GM12891 (cell line): Measurements from ENCODE around the gene CCNJ.
A peak's percentile ranks its signal among the peaks of the same experiment; 100 is the strongest.

Experiments
- DNase-seq: peaks from one replicate; pipeline ENCODE4 v3.0.0; 2011; ENCODE audit warnings: low spot score; ENCODE audit not compliant: insufficient read length
- FAIRE-seq: peaks from 2 replicates; lab custom pipeline; 2011; peaks lifted over from hg19 to GRCh38; lab: Jason Lieb, UNC
- PAX5 ChIP-seq: IDR thresholded peaks from 2 replicates; pipeline ENCODE4 v1.6.1; 2011; ENCODE audit warnings: low read length, moderate library complexity, mild to moderate bottlenecking; ENCODE audit not compliant: insufficient read depth, severe bottlenecking
- POLR2A ChIP-seq: IDR thresholded peaks from 2 replicates; pipeline ENCODE4 v1.6.1; 2011; ENCODE audit warnings: low read depth, low read length, control low read depth
- POLR2AphosphoS5 ChIP-seq: IDR thresholded peaks from 2 replicates; pipeline ENCODE4 v1.6.1; 2011; ENCODE audit warnings: low read depth, low read length, control low read depth
- POU2F2 ChIP-seq: IDR thresholded peaks from 2 replicates; pipeline ENCODE4 v1.6.1; 2011; ENCODE audit warnings: low read depth, mild to moderate bottlenecking, control low read depth, low read length, moderate library complexity
- SPI1 ChIP-seq: IDR thresholded peaks from 2 replicates; pipeline ENCODE4 v1.6.1; 2011; ENCODE audit warnings: low read depth, low read length, control low read depth
- TAF1 ChIP-seq: IDR thresholded peaks from 2 replicates; pipeline ENCODE4 v1.6.1; 2011; ENCODE audit warnings: low read depth, low read length, control low read depth

The CCNJ gene

DNA sequence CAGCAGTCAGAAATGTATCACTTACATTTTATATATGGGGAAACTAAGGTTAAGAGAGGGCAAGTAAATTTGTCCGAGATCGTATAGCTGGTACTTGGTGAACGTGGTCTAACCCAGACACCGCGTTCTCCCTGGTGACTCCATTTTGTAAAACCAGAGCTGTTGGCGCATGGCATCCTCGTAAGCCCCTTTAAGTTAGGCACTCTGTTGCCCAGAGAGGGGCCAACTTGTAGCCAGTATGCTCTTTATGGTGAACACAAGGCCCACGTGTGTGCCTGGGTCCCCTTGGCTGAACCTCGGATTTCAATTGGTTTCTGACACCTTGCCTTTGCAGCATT, 47.0 kb downstream of the CCNJ start:
- DNase-seq, result no peak
- no peak for TF ChIP-seq SPI1
- no peak for TF ChIP-seq POLR2AphosphoS5
- TF ChIP-seq TAF1, result no peak
- TF ChIP-seq PAX5, result no peak
- TF ChIP-seq POU2F2, result no peak
- TF ChIP-seq POLR2A, result no peak
- FAIRE-seq, result no peak

DNA sequence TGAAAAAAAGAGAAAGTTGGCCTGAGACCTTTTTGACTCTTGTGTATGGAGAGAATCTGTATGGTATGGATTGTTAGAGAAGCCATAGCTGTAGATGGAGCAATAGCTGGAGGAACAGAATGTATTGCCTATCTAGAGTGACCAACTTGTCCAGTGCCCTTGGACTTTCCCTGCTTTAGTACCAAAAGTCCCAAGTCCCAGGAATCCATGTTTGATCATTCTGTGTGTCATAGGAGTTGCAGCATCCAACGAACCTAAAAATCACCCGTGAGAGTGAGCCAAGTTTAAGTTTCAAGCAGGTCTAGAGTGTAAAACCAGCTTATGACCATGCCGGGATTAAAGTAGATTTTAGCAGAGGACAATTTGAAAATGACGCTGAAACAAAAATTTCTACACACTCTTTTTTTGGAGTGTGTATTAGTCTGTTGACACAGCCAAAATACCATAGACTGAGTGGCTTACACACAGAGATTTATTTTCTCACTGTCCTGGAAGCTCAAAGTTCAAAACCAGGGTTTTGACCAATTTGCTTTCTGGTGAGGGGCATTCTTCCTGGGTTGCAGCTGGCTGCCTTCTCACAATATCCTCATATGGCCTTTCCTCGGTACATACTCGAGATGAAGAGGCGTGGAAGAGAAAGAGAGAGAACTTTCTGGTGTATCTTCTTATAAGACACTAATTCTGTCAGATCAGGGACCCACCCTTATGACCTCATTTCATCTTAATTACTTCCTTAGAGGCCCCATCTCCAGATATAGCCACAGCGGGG, 49.8 kb downstream of the CCNJ start:
- TF ChIP-seq POU2F2, result no peak
- FAIRE-seq (no peak), DNase-seq (no peak)

DNA sequence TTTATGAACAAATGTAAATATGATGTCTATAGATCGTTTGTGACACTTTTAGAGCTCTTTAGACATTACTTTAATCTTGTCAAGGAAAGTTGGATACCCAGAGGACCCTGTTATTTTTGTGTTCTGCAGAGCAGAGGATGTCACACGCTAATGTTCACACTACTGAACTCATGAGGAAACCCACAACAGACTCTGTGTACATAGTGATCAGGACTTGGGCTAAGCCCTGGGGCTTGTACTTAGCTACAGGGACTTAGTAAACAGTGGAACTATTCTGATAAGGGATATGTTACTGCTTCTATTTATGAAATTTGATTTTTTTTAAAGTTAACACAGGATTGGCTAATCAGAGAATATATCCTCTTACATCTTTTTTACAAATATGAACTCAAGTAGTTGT, 50.6 kb downstream of the CCNJ start:
- no peak for FAIRE-seq

DNA sequence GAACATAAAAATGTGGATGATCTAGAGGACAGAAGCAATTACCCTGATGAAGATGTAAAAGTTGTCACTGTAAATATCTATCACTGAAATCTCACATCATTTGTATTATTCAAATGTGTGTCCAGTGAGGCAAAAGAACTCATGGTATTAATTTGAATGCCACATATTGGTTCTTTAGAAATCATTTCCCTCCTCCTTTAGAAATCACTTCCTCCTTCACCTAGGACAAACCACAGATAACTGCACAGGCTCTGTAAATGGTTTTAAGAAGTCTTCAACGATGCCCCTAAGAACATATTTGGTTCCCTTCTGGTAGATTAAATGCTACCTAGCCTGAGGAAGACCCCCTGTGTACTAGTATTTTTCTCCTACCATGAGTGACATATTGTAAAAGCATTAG, 53.6 kb downstream of the CCNJ start:
- FAIRE-seq (no peak), DNase-seq (no peak)
- TF ChIP-seq POU2F2 (no peak), POLR2A (no peak), TAF1 (no peak), POLR2AphosphoS5 (no peak), SPI1 (no peak), PAX5 (no peak)

More for the DNA sequence above, 50.6 kb downstream of the CCNJ start:
- TF ChIP-seq SPI1 (no peak), POLR2AphosphoS5 (no peak), PAX5 (no peak), POU2F2 (no peak), POLR2A (no peak), TAF1 (no peak)
- DNase-seq, result no peak

DNA sequence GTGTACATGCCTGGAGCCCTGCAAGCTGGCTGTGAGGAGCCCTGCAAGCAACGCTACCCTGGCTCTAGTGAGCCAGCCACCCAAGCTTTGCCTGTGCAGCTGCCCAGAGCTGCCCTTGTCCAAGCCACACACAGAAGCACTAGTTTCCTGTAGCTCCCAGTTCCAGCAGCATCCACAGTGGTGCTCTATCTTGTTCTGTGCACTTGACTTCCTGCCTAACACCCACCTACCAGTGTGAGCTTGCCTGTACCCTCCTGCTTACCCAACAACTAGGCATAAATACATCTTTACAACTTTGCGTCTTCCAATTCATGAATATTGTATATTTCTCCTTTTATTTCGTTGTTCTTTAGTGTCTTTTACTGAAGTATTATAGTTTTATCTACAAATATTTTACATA, 54.5 kb downstream of the CCNJ start:
- TF ChIP-seq PAX5 (no peak), POLR2AphosphoS5 (no peak), SPI1 (no peak), POU2F2 (no peak), POLR2A (no peak), TAF1 (no peak)
- FAIRE-seq (peak; percentile 9), DNase-seq (no peak)

DNA sequence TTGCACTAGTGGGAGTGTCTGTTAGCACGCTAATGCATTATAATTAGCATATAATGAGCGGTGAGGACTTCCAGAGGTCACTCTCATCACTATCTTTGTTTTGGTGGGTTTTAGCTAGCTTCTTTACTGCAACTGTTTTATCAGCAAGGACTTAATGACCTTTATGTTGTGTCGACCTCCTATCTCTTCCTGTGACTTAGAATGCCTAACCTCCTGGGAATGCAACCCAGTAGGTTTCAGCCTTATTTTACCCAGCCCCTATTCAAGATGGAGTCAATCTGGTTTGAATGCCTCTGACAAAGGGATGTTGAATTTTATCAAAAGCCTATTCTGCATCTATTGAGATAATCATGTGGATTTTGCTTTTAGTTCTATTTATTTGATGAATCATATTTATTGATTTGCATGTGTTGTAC, 64.2 kb downstream of the CCNJ start:
- no peak for DNase-seq
- no peak for TF ChIP-seq PAX5
- TF ChIP-seq SPI1, result no peak
- TF ChIP-seq POLR2AphosphoS5, result no peak
- TF ChIP-seq POU2F2, result no peak
- no peak for TF ChIP-seq TAF1
- TF ChIP-seq POLR2A, result no peak
- FAIRE-seq, result no peak
